Esophagus squamous epithelium (tissue), 5 donors: Measurements from ENCODE around the gene NIF3L1. TPM values are rescaled to one million over a fixed set of nuclear protein-coding genes. Genes with fewer than 3 reads are reported as not detected.

Experiments
- DNase-seq: peaks from one replicate; lab custom pipeline; 2025; lab: John Stamatoyannopoulos, UW
- H3K27ac ChIP-seq, 4 donors: fragments of 200-600 bp; sonication (generic); one replicate each; pipeline ENCODE4 v1.5.1; 2016 to 2019; ENCODE audit warnings: mild to moderate bottlenecking in 1 of 4
- H3K27me3 ChIP-seq, 4 donors: fragments of 200-600 bp; sonication (generic); 1 replicate in 3 of 4; 2 replicates in 1 of 4; pipeline versions ENCODE4 v1.5.1 to v1.6.0; 2017 to 2021; ENCODE audit warnings: antibody characterized with exemption in 1 of 4
- H3K36me3 ChIP-seq, 3 donors: fragments of 200-600 bp; sonication (generic); one replicate each; pipeline ENCODE4 v1.5.1; 2016 to 2019
- H3K4me1 ChIP-seq, 3 donors: fragments of 200-600 bp; sonication (generic); one replicate each; pipeline ENCODE4 v1.5.1; 2017 to 2019
- H3K4me3 ChIP-seq, 4 donors: fragments of 200-600 bp; sonication (generic); 1 replicate in 3 of 4; 2 replicates in 1 of 4; pipeline ENCODE4 v1.5.1; 2016 to 2019; ENCODE audit warnings: mild to moderate bottlenecking in 2 of 4, moderate library complexity in 1 of 4
- H3K9me3 ChIP-seq, 3 donors: fragments of 200-600 bp; sonication (generic); one replicate each; pipeline ENCODE4 v1.5.1; 2016 to 2019
- CTCF ChIP-seq, 6 experiments: fragments of 450-650 bp in 4 of 6; fragments of 200-600 bp in 2 of 6; sonication (generic) in 2 of 6; IDR thresholded peaks; one replicate each; pipeline ENCODE4 v1.5.1; 2016 to 2019; ENCODE audit warnings: antibody characterized with exemption in 6 of 6, mild to moderate bottlenecking in 4 of 6, moderate library complexity in 4 of 6
- POLR2A ChIP-seq, 4 donors: fragments of 450-650 bp; IDR thresholded peaks; one replicate each; pipeline ENCODE4 v1.6.1; 2017; ENCODE audit warnings: antibody characterized with exemption in 4 of 4, mild to moderate bottlenecking in 4 of 4, moderate library complexity in 3 of 4
- whole genome bisulfite sequencing, 2 donors: methylation state at CpG; one replicate each; pipeline ENCODE4 v1.1.5; 2018; 5-methylcytosine and 5-hydroxymethylcytosine counted together
- intact Hi-C: fragments of 100-400 bp; cut with DNase I; formaldehyde crosslinking; loops from one replicate; pipeline ENCODE4 v1.15.0; 2022
- small RNA-seq, 4 donors: library from RNA; depleted of rRNA; stranded (forward); fragments of <200 nt; gene quantifications; one replicate each; pipeline ENCODE3, GENCODE V24; 2016
- total RNA-seq, 4 donors: library from RNA; depleted of rRNA; stranded (reverse); fragments of >200 nt; gene quantifications; one replicate each; pipeline ENCODE4 v1.1.0, GENCODE V29; 2016
- donor health status: DM: yes; HTN: yes; CAD: no.

Gene NIF3L1
- total RNA-seq, 4 donors from 2014 or later = 13.5 to 24.0 (median 19.2) TPM

GRCh38 chr2:200943527-200944105 is 54.4 kb downstream of the NIF3L1 start:
- H3K36me3 ChIP-seq = peaks cover 0 to 98% (median 5%) of the 10 kb centered on the region in 3 donors

GRCh38 chr2:200944467-200945394 is 55.6 kb downstream of the NIF3L1 start:
- Histone ChIP-seq H3K27me3 (no peaks in the 10 kb centered on the region), H3K27ac (no peak overlapping the region), H3K4me1 (no peaks in the 10 kb centered on the region), H3K4me3 (no peak overlapping the region), H3K9me3 (no peaks in the 10 kb centered on the region), H3K36me3 (peaks cover 0 to 99% (median 5%) of the 10 kb centered on the region in 3 donors)
- no peak for TF ChIP-seq CTCF (IDR thresholded peaks at IDR 0.05)
- no peak for TF ChIP-seq POLR2A (IDR thresholded peaks at IDR 0.05)
- WGBS, 2 donors = 64 to 67% methylated on average over 10 to 12 of the region's 12 CpGs
- no peak for DNase-seq
- intact Hi-C loops = no loop called here

More at GRCh38 chr2:200943527-200944105, 54.4 kb downstream of the NIF3L1 start:
- no peak for TF ChIP-seq CTCF (IDR thresholded peaks at IDR 0.05)
- no peak for TF ChIP-seq POLR2A (IDR thresholded peaks at IDR 0.05)
- Histone ChIP-seq H3K4me3 (no peak overlapping the region), H3K27ac (no peak overlapping the region), H3K9me3 (no peaks in the 10 kb centered on the region), H3K27me3 (no peaks in the 10 kb centered on the region), H3K4me1 (no peaks in the 10 kb centered on the region)
- no peak for DNase-seq
- WGBS, 2 donors = 20 to 55% methylated on average over 1 of the region's 1 CpG
- intact Hi-C loops = no loop called here

- no peak for TF ChIP-seq CTCF (IDR thresholded peaks at IDR 0.05)
- no peak for TF ChIP-seq POLR2A (IDR thresholded peaks at IDR 0.05)
- no peak overlapping the region for H3K4me3 ChIP-seq
- no peaks in the 10 kb centered on the region for H3K4me1 ChIP-seq
- WGBS, 2 donors = 95 to 96% methylated on average over 4 of the region's 4 CpGs
- DNase-seq = no peak
- H3K9me3 ChIP-seq = no peaks in the 10 kb centered on the region
- no peaks in the 10 kb centered on the region for H3K27me3 ChIP-seq
- H3K36me3 ChIP-seq = peaks cover 0 to 99% (median 4%) of the 10 kb centered on the region in 3 donors
- H3K27ac ChIP-seq = no peak overlapping the region
- intact Hi-C loops = no loop called here
These were observed 56.2 kb downstream of the NIF3L1 start for GRCh38 chr2:200945395-200945729.

DNA sequence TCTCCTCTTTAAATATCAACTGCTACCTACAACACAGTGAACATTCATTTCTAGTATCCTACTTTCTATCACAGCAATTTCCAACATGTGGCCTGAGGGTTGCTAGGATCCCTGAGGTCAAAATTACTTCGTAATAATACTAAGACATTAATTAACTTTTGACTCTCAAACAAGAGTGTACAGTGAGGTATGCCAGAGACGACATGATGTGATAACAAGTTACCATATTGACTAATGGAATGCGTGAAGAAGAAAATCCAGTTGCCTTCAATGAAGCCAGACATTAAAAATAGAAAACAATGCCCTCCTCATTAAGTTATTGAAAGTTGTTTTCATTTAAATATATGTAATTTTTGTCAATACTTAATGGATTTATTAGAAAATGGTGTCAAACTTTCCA is 61.2 kb downstream of the NIF3L1 start:
- 92 to 98% methylated on average over 3 of the region's 3 CpGs for WGBS, 2 donors
- intact Hi-C loops = no loop called here
- peaks cover 0 to 98% (median 17%) of the 10 kb centered on the region in 3 donors for H3K36me3 ChIP-seq

More for the DNA sequence above, 61.2 kb downstream of the NIF3L1 start:
- H3K27ac ChIP-seq = no peak overlapping the region
- TF ChIP-seq POLR2A (IDR thresholded peaks at IDR 0.05) = no peak
- no peak for TF ChIP-seq CTCF (IDR thresholded peaks at IDR 0.05)
- no peaks in the 10 kb centered on the region for H3K9me3 ChIP-seq
- H3K4me3 ChIP-seq = no peak overlapping the region
- DNase-seq = no peak
- H3K27me3 ChIP-seq = no peaks in the 10 kb centered on the region
- H3K4me1 ChIP-seq = no peaks in the 10 kb centered on the region

Small RNA genes within 50 kb of the gene (small RNA-seq; reads per million reads assigned to genes)
- gene RF00019 (0 reads per million in 4 donors), gene RNA5SP115 (0 reads per million in 4 donors), gene RNU6-312P (0 reads per million in 4 donors), gene RNU6-762P (0 reads per million in 4 donors)

Other genes with a start within 250 kb of the NIF3L1 start
- 100 to 1,000 TPM; 129 to 303 (median 251) TPM for gene BZW1, start 77.5 kb upstream of the NIF3L1 start, total RNA-seq
- 100 to 1,000 TPM in 1 of 4 donors, 10 to 100 TPM in 3; 59.4 to 161 (median 74.7) TPM for gene CLK1, start 24.7 kb upstream of the NIF3L1 start, total RNA-seq
- 10 to 100 TPM; 10.2 to 31.5 (median 12.8) TPM for gene PPIL3, start 294 bp upstream of the NIF3L1 start, total RNA-seq
- gene ORC2, start 74.3 kb downstream of the NIF3L1 start, total RNA-seq = 10 to 100 TPM in 3 of 4 donors, 1 to 10 TPM in 1; 6.2 to 22.5 (median 12.9) TPM
- gene HYCC2, start 182.3 kb downstream of the NIF3L1 start, total RNA-seq = 10 to 100 TPM in 2 of 4 donors, 1 to 10 TPM in 2; 9.1 to 20.7 (median 11.2) TPM
- gene NDUFB3, start 182.6 kb downstream of the NIF3L1 start, total RNA-seq = 100 to 1,000 TPM in 1 of 4 donors, 10 to 100 TPM in 3; 63.6 to 111 (median 77.3) TPM
- gene CFLAR, start 226.8 kb downstream of the NIF3L1 start, total RNA-seq = 100 to 1,000 TPM in 2 of 4 donors, 10 to 100 TPM in 2; 71.9 to 132 (median 114) TPM